Central memory CD8-positive, alpha-beta T cell (primary cell): Measurements from ENCODE around the gene RABGAP1.

Experiments used
- ATAC-seq: fragments of 150-1000 bp; cut with Tn5 transposase; replicated peaks from 2 replicates; pipeline ENCODE4 v1.10.0; 2022; ENCODE audit warnings: mild to moderate bottlenecking, moderate FRiP score, moderate number of reproducible peaks; ENCODE audit not compliant: poor library complexity, severe bottlenecking; ENCODE audit errors: extremely low read depth
- DNase-seq, 2 donors: peaks; one replicate each; pipeline ENCODE4 v3.0.0; 2021; ENCODE audit warnings: low spot score in 2 of 2
- H3K27ac Mint-ChIP-seq: one replicate; pipeline ENCODE4 v1.8.0; 2022; ENCODE audit warnings: low read depth, mild to moderate bottlenecking, moderate library complexity, mixed read lengths
- H3K27me3 Mint-ChIP-seq: one replicate; pipeline ENCODE4 v1.8.0; 2022; ENCODE audit warnings: mixed read lengths
- H3K36me3 Mint-ChIP-seq: one replicate; pipeline ENCODE4 v1.8.0; 2022; ENCODE audit warnings: mild to moderate bottlenecking, moderate library complexity, mixed read lengths; ENCODE audit not compliant: insufficient read depth
- H3K4me1 Mint-ChIP-seq: one replicate; pipeline ENCODE4 v1.8.0; 2022; ENCODE audit warnings: mixed read lengths
- H3K4me3 Mint-ChIP-seq: one replicate; pipeline ENCODE4 v1.8.0; 2022; ENCODE audit warnings: mild to moderate bottlenecking, moderate library complexity, mixed read lengths
- H3K9me3 Mint-ChIP-seq: one replicate; pipeline ENCODE4 v1.8.0; 2022; ENCODE audit warnings: mixed read lengths

Gene RABGAP1

DNA sequence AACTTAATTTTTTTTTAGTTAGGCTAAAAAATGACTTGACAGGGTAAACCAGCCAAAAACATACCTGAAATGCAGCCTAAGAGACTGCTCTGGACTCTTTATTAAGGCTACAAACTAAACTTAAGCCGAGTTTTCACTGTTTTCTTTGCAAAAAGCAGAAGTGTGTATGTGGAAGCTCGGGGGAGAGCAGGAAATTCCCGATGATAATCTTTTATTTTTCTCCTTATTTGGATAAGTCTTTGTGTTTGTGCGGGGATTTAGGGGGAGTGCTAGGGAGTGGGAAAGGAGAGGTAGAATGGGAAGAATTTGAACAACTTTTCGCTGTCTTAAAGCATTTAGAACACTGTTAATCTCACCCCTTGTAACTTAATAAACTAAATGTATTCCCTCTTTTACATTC is 61.9 kb downstream of the RABGAP1 start:
- ATAC-seq: no peak
- no peak for DNase-seq
- no peaks in the 10 kb centered on the region for H3K9me3 Mint-ChIP-seq
- H3K27ac Mint-ChIP-seq: no peak overlapping the region
- peaks cover 35% of the 10 kb centered on the region for H3K36me3 Mint-ChIP-seq
- H3K4me3 Mint-ChIP-seq: no peak overlapping the region
- H3K27me3 Mint-ChIP-seq: no peaks in the 10 kb centered on the region
- no peaks in the 10 kb centered on the region for H3K4me1 Mint-ChIP-seq

DNA sequence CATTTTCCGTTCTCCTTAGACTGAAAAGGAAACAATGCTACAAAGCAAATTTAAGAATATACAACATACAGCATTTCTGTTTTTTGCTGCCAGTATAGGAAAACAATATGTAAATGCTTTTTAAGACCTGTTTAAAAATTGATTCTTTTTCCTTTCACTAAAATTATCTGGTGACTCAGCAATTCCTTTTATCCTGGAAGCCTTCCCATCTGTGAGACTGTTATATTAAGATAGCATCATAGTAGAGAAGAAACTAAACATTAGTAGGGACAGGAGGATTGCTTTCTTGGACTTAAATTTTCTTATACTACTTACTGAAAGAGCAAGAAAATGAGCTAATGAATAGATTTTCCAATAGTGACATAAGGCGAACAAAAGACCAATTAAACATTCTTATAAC is 62.6 kb downstream of the RABGAP1 start:
- Mint-ChIP-seq H3K27me3 (no peaks in the 10 kb centered on the region), H3K9me3 (no peaks in the 10 kb centered on the region), H3K36me3 (peaks cover 37% of the 10 kb centered on the region), H3K4me1 (no peaks in the 10 kb centered on the region), H3K27ac (no peak overlapping the region), H3K4me3 (no peak overlapping the region)
- ATAC-seq (no peak), DNase-seq (no peak)

DNA sequence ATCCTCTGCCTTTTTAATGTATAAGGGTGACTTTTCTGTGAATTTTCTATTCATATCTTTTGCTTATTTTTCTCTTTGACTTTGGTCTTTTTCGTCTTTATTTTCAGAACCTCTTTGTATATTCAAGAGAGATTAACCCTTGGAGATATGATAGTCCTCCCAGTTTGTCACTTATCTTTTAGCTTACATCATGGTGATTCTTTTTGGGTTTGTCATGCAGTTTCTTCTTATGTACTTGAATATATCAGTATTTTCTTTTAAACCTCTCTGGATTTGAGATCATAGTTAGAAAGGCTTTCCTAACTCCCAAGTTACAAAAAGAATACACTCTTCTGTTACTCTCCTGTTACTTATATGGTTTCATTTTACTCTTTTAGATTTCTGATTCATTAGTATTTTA is 65.1 kb downstream of the RABGAP1 start:
- no peak overlapping the region for H3K27ac Mint-ChIP-seq
- DNase-seq: no peak
- ATAC-seq: no peak
- H3K4me3 Mint-ChIP-seq: no peak overlapping the region
- no peaks in the 10 kb centered on the region for H3K4me1 Mint-ChIP-seq
- peaks cover 19% of the 10 kb centered on the region for H3K36me3 Mint-ChIP-seq
- no peaks in the 10 kb centered on the region for H3K27me3 Mint-ChIP-seq
- no peaks in the 10 kb centered on the region for H3K9me3 Mint-ChIP-seq

- ATAC-seq: no peak
- H3K4me1 Mint-ChIP-seq: no peaks in the 10 kb centered on the region
- no peak overlapping the region for H3K4me3 Mint-ChIP-seq
- peaks cover 16% of the 10 kb centered on the region for H3K36me3 Mint-ChIP-seq
- DNase-seq: no peak
- no peaks in the 10 kb centered on the region for H3K9me3 Mint-ChIP-seq
- no peaks in the 10 kb centered on the region for H3K27me3 Mint-ChIP-seq
- no peak overlapping the region for H3K27ac Mint-ChIP-seq
These were observed 66.4 kb downstream of the RABGAP1 start for GRCh38 chr9:123007269-123007668.

- DNase-seq: no peak
- H3K36me3 Mint-ChIP-seq: peaks cover 20% of the 10 kb centered on the region
- no peak for ATAC-seq
- no peaks in the 10 kb centered on the region for H3K27me3 Mint-ChIP-seq
- no peaks in the 10 kb centered on the region for H3K9me3 Mint-ChIP-seq
- no peaks in the 10 kb centered on the region for H3K4me1 Mint-ChIP-seq
- H3K4me3 Mint-ChIP-seq: no peak overlapping the region
- no peak overlapping the region for H3K27ac Mint-ChIP-seq
These were observed 68.1 kb downstream of the RABGAP1 start for GRCh38 chr9:123008909-123009308.

DNA sequence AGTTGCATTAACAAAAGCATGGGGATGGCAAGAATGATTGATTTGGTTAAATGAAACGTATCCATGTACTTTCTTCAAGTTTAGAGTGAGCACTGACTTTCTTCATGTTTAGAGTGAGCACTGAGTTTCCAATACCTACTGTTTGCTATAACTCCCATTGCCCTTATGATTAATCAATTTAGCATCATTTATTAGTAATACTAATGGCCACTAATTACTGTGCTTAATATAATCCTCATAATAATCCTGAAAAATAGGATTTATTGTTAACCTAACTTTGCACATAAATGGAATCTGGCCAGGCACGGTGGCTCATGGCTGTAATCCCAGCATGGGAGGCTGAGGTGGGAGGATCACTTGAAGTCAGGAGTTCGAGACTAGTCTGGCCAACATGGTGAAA is 70.6 kb downstream of the RABGAP1 start:
- Mint-ChIP-seq H3K4me3 (no peak overlapping the region), H3K9me3 (no peaks in the 10 kb centered on the region), H3K4me1 (no peaks in the 10 kb centered on the region), H3K36me3 (peaks cover 21% of the 10 kb centered on the region), H3K27me3 (no peaks in the 10 kb centered on the region), H3K27ac (no peak overlapping the region)
- ATAC-seq: no peak
- no peak for DNase-seq

GRCh38 chr9:123011878-123012528 is 71.2 kb downstream of the RABGAP1 start:
- no peak overlapping the region for H3K4me3 Mint-ChIP-seq
- H3K9me3 Mint-ChIP-seq: no peaks in the 10 kb centered on the region
- no peak for ATAC-seq
- peaks cover 22% of the 10 kb centered on the region for H3K36me3 Mint-ChIP-seq
- H3K27me3 Mint-ChIP-seq: no peaks in the 10 kb centered on the region
- no peak for DNase-seq
- no peaks in the 10 kb centered on the region for H3K4me1 Mint-ChIP-seq
- H3K27ac Mint-ChIP-seq: no peak overlapping the region

GRCh38 chr9:123016631-123017030 is 75.8 kb downstream of the RABGAP1 start:
- Mint-ChIP-seq H3K36me3 (peaks cover 42% of the 10 kb centered on the region), H3K4me3 (no peak overlapping the region)
- ATAC-seq: no peak

DNA sequence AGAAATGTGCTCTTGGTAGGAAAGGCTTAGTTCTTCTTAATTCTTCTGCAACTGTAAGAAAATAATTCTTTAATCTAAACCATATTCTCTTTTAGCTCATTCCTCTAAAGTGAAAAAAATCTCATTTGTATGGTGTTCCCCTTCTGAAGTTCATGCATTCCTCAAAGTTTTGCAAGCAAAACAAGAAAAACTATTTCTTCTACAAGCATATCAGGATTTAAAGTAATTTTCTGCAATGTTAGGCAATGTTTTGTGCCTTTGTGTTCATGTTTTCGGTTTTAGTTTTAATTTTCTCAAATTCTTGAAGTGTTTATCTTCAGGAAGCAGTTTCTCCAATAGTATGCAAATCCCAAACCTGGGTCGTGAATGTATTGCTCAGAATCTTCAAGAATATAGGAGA is 80.0 kb downstream of the RABGAP1 start:
- H3K27me3 Mint-ChIP-seq: no peaks in the 10 kb centered on the region
- DNase-seq (no peak), ATAC-seq (no peak)

More at GRCh38 chr9:123016631-123017030, 75.8 kb downstream of the RABGAP1 start:
- DNase-seq: no peak
- no peaks in the 10 kb centered on the region for H3K9me3 Mint-ChIP-seq
- no peak overlapping the region for H3K27ac Mint-ChIP-seq
- H3K4me1 Mint-ChIP-seq: no peaks in the 10 kb centered on the region
- H3K27me3 Mint-ChIP-seq: no peaks in the 10 kb centered on the region

DNA sequence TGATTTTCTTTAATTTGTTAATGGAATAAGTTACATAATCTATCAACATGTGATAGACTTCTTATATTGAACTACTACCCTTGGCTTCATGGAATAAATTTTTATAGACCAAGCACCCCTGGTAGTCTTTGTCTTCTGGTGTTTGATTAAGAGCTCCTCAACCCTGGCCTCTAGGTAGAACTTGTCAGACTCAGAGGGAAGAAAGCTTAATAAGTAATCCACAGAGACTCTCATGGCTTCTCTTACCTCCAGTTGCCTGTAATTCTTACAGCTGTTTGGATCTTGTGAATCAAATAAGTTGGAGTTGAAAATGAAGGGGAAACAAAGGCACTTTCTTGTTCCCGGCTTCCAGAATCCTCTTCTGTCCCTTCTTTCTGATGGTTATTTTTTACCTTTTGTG is 85.6 kb downstream of the RABGAP1 start:
- H3K4me1 Mint-ChIP-seq: no peaks in the 10 kb centered on the region
- DNase-seq (no peak), ATAC-seq (no peak)
- H3K4me3 Mint-ChIP-seq: no peak overlapping the region
- no peak overlapping the region for H3K27ac Mint-ChIP-seq
- peaks cover 16% of the 10 kb centered on the region for H3K36me3 Mint-ChIP-seq
- no peaks in the 10 kb centered on the region for H3K9me3 Mint-ChIP-seq
- H3K27me3 Mint-ChIP-seq: no peaks in the 10 kb centered on the region

More for the DNA sequence above, 80.0 kb downstream of the RABGAP1 start:
- no peaks in the 10 kb centered on the region for H3K9me3 Mint-ChIP-seq
- H3K27ac Mint-ChIP-seq: no peak overlapping the region
- H3K36me3 Mint-ChIP-seq: peaks cover 37% of the 10 kb centered on the region
- H3K4me1 Mint-ChIP-seq: no peaks in the 10 kb centered on the region
- H3K4me3 Mint-ChIP-seq: no peak overlapping the region

- H3K4me3 Mint-ChIP-seq: no peak overlapping the region
- H3K36me3 Mint-ChIP-seq: peaks cover 10% of the 10 kb centered on the region
- no peak for DNase-seq
- H3K4me1 Mint-ChIP-seq: no peaks in the 10 kb centered on the region
- no peaks in the 10 kb centered on the region for H3K9me3 Mint-ChIP-seq
- no peak for ATAC-seq
- H3K27me3 Mint-ChIP-seq: no peaks in the 10 kb centered on the region
- no peak overlapping the region for H3K27ac Mint-ChIP-seq
These were observed 86.7 kb downstream of the RABGAP1 start for GRCh38 chr9:123027517-123027916.

GRCh38 chr9:123028136-123028535 is 87.3 kb downstream of the RABGAP1 start:
- Mint-ChIP-seq H3K36me3 (peaks cover 6% of the 10 kb centered on the region), H3K27ac (no peak overlapping the region), H3K9me3 (no peaks in the 10 kb centered on the region), H3K27me3 (no peaks in the 10 kb centered on the region), H3K4me3 (no peak overlapping the region), H3K4me1 (no peaks in the 10 kb centered on the region)
- DNase-seq (no peak), ATAC-seq (no peak)

- Mint-ChIP-seq H3K27me3 (no peaks in the 10 kb centered on the region), H3K4me1 (peaks cover 7% of the 10 kb centered on the region), H3K4me3 (no peak overlapping the region), H3K9me3 (no peaks in the 10 kb centered on the region), H3K27ac (no peak overlapping the region), H3K36me3 (peaks cover 6% of the 10 kb centered on the region)
- DNase-seq: no peak
- no peak for ATAC-seq
These were observed 88.2 kb downstream of the RABGAP1 start for GRCh38 chr9:123028973-123029372.
